ENCODE results near the gene AGAP2.

The AGAP2 gene

DNA sequence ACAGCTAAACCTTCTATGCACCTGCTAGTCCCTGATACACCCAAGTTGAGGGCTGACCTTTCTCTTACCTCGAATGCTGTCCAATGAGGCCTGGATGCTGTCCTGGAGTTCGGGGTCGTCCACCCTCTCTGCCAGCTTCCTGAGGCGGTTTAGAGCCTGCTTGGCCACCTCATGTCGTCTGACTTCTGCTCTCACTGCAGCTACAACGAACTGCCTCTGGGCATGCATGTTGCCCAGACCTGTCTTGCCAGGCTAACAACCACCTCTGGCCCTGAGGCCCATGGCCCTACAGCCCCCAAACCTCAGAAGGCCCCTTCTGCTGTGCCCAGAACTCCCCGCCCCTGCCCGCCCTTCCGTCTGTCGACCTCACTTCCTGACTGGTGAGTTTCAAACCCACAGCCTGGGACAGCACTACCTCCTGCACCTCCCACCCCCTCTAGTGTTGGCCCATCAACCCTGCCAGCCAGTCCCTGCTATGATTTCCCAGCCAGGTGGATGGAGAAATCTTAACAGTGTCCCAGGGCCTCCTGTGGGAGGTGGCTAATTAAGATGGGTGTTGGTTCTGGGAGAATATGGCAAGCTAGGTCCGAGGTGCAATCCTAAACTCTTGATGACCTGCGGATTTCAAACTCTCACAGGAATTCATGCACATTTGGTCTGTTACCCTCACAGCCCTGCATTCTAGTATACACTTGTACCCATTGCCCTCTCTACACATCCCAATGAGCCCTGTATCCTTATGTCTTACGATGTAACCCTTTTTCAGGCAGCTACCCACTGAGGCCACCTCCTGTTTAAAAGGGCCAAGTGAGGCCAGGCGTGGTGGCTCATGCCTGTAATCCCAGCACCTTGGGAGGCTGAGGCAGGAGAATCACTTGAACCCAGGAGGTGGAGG, 3.5 kb upstream of the AGAP2 start:
- H3K4me3 ChIP-seq (ENCODE audit: severe bottlenecking): no peak overlapping the region
- peaks cover 11% of the 10 kb centered on the region for H3K36me3 ChIP-seq (ENCODE audit: low read depth)
- H3K9me3 ChIP-seq (ENCODE audit: severe bottlenecking): no peaks in the 10 kb centered on the region
- ATAC-seq (ENCODE audit: low read depth) (no peak), DNase-seq (ENCODE audit: low spot score) (no peak)
- no peak overlapping the region for H3K27ac ChIP-seq (ENCODE audit: poor library complexity, severe bottlenecking)
- TF ChIP-seq, protein P1, sequence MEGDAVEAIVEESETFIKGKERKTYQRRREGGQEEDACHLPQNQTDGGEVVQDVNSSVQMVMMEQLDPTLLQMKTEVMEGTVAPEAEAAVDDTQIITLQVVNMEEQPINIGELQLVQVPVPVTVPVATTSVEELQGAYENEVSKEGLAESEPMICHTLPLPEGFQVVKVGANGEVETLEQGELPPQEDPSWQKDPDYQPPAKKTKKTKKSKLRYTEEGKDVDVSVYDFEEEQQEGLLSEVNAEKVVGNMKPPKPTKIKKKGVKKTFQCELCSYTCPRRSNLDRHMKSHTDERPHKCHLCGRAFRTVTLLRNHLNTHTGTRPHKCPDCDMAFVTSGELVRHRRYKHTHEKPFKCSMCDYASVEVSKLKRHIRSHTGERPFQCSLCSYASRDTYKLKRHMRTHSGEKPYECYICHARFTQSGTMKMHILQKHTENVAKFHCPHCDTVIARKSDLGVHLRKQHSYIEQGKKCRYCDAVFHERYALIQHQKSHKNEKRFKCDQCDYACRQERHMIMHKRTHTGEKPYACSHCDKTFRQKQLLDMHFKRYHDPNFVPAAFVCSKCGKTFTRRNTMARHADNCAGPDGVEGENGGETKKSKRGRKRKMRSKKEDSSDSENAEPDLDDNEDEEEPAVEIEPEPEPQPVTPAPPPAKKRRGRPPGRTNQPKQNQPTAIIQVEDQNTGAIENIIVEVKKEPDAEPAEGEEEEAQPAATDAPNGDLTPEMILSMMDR (IDR thresholded peaks at IDR 0.05; ENCODE audit: poor library complexity, severe bottlenecking): no peak
- H3K4me1 ChIP-seq (ENCODE audit: insufficient read depth, poor library complexity, severe bottlenecking): peaks cover 9% of the 10 kb centered on the region
- H3K27me3 ChIP-seq (ENCODE audit: insufficient read depth, poor library complexity, severe bottlenecking): peaks cover 31% of the 10 kb centered on the region

DNA sequence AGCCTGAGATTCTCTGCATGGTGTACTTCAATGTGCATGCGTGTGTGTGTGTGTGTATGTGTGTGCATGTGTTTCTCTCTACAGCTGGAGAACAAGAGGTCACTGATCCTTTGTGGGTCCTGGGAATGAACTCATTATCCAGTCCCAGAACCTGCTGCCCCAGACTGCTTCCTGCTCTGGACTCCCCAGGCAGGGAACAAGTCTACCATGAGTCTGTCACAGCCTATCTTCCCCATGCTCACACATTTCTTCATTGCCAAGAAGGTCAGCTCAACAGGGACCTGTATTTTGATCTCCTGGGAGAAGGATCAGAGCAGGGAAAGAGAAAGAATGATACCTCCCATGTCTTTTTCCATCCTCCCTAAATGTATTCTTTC, 2.9 kb upstream of the AGAP2 start:
- no peaks in the 10 kb centered on the region for H3K9me3 ChIP-seq (ENCODE audit: severe bottlenecking)
- ATAC-seq (ENCODE audit: low read depth) (no peak), DNase-seq (ENCODE audit: low spot score) (no peak)
- no peak overlapping the region for H3K27ac ChIP-seq (ENCODE audit: poor library complexity, severe bottlenecking)
- no peak overlapping the region for H3K4me3 ChIP-seq (ENCODE audit: severe bottlenecking)
- peaks cover 38% of the 10 kb centered on the region for H3K27me3 ChIP-seq (ENCODE audit: insufficient read depth, poor library complexity, severe bottlenecking)
- peaks cover 4% of the 10 kb centered on the region for H3K36me3 ChIP-seq (ENCODE audit: low read depth)
- TF ChIP-seq, protein P1 (IDR thresholded peaks at IDR 0.05; ENCODE audit: poor library complexity, severe bottlenecking): no peak
- peaks cover 9% of the 10 kb centered on the region for H3K4me1 ChIP-seq (ENCODE audit: insufficient read depth, poor library complexity, severe bottlenecking)

DNA sequence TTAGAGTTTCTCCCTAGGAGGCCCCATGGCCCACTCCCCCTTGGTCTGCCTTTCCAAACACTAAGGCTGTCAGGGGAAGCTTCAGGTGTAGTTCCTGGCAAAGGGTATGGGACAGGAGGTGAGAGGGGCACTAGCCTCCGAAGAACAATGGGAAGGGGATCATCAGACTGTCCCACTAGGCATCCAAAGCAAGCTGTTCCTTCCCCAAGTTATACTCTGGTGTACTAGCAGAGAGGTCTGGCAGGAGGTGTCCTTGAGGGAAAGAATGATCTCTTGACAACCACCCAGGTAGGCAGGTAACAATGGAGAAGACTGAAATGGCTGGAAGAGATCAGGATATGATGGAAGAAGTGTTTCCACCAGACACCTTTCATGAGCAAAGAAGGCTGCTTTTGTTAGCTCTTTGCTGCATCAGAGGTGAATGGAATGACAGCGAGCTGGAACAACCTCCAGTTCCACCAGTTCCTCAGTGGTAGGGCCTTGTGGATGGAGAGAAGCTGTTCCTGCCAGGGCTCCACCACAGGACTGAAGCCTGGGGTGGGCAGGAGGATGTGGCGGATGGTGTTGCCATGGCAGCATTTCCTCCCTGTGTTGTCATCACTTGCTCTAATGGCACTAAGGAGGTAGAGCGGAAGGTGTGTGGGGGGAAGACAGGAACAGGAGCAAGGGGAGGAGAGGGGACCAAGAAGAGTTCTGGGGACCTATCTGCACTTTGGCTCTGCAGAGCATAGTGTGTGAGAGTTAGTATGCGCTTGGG, 2.3 kb upstream of the AGAP2 start:
- Histone ChIP-seq H3K27ac (ENCODE audit: poor library complexity, severe bottlenecking) (no peak overlapping the region), H3K36me3 (ENCODE audit: low read depth) (no peaks in the 10 kb centered on the region), H3K4me3 (ENCODE audit: severe bottlenecking) (no peak overlapping the region), H3K4me1 (ENCODE audit: insufficient read depth, poor library complexity, severe bottlenecking) (peaks cover 7% of the 10 kb centered on the region), H3K9me3 (ENCODE audit: severe bottlenecking) (no peaks in the 10 kb centered on the region), H3K27me3 (ENCODE audit: insufficient read depth, poor library complexity, severe bottlenecking) (peaks cover 44% of the 10 kb centered on the region)
- ATAC-seq (ENCODE audit: low read depth) (no peak), DNase-seq (ENCODE audit: low spot score) (no peak)
- TF ChIP-seq, protein P1 (IDR thresholded peaks at IDR 0.05; ENCODE audit: poor library complexity, severe bottlenecking): no peak

DNA sequence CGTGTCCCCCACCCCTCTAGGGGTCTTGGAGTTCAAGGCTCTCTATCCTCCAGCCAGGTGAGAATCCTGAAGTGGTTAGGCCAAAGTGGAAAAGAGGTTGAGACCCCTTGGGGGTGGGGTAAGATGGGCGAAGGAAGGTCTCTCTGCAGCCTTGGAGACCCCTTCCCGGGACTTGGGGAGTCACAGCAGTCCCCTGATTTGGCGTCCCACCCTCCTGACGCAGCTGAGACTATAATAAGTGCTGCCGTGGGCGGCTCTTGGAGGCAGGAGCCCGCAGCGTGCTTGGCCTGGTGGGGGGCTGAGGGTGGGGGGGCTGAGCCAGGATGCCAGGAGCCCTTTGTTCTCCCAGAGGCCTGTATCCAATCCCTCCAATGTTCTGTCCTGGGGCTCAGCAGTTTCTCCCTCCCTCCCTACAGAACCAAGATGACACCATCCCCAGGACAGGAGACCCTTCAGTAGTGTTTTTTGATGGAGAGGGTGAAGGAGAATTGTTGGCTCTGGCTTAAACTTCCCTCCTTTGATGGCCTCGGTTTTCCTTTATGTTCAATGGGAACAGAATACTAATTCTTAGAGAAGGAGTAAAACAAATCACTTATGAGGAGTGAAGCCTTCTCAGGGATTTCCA, 1.5 kb upstream of the AGAP2 start:
- ATAC-seq (ENCODE audit: low read depth): no peak
- no peaks in the 10 kb centered on the region for H3K36me3 ChIP-seq (ENCODE audit: low read depth)
- H3K27ac ChIP-seq (ENCODE audit: poor library complexity, severe bottlenecking): no peak overlapping the region
- DNase-seq (ENCODE audit: low spot score): no peak
- TF ChIP-seq, protein P1 (IDR thresholded peaks at IDR 0.05; ENCODE audit: poor library complexity, severe bottlenecking): no peak
- peaks cover 6% of the 10 kb centered on the region for H3K4me1 ChIP-seq (ENCODE audit: insufficient read depth, poor library complexity, severe bottlenecking)
- H3K4me3 ChIP-seq (ENCODE audit: severe bottlenecking): no peak overlapping the region
- H3K9me3 ChIP-seq (ENCODE audit: severe bottlenecking): no peaks in the 10 kb centered on the region
- H3K27me3 ChIP-seq (ENCODE audit: insufficient read depth, poor library complexity, severe bottlenecking): peaks cover 52% of the 10 kb centered on the region
